OCI-LY3 (cell line): ENCODE results near the gene UNC13B.

Experiments used
- EZH2phosphoT487 ChIP-seq: fragments of 200-600 bp; shearing (Covaris generic); IDR thresholded peaks from 2 replicates; pipeline ENCODE4 v1.6.1; 2018; ENCODE audit warnings: antibody characterized with exemption, mixed run types, low read depth
- TF ChIP-seq, protein P1 (sequence below): fragments of 200-600, 300-600 bp; sonication (generic); IDR thresholded peaks from 2 replicates; pipeline ENCODE4 v1.5.1; 2014; ENCODE audit warnings: antibody characterized with exemption, low read length, low read depth

DNA sequence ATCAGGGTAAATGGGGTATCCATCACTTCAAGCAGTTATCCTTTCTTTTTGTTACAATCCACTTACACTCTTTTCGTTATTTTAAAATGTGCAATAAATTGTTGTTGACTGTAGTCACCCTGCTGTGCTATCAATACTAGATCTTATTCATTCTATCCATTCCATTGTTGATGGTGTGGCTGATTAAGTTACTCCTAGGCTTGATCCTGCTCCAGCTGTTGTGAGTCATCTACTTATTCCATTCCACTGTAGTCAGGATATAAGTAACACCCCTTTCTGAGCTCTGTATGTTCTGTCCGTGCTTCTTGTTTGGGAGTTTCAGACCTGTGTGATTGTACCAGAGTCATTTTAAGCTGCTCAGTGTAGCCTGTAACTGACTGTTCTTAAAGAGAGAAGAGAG, 205.6 kb downstream of the UNC13B start:
- TF ChIP-seq, protein P1, sequence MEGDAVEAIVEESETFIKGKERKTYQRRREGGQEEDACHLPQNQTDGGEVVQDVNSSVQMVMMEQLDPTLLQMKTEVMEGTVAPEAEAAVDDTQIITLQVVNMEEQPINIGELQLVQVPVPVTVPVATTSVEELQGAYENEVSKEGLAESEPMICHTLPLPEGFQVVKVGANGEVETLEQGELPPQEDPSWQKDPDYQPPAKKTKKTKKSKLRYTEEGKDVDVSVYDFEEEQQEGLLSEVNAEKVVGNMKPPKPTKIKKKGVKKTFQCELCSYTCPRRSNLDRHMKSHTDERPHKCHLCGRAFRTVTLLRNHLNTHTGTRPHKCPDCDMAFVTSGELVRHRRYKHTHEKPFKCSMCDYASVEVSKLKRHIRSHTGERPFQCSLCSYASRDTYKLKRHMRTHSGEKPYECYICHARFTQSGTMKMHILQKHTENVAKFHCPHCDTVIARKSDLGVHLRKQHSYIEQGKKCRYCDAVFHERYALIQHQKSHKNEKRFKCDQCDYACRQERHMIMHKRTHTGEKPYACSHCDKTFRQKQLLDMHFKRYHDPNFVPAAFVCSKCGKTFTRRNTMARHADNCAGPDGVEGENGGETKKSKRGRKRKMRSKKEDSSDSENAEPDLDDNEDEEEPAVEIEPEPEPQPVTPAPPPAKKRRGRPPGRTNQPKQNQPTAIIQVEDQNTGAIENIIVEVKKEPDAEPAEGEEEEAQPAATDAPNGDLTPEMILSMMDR = no peak
- no peak for TF ChIP-seq EZH2phosphoT487
